ENCODE data around the gene BCAT1.

GRCh38 chr12:24821691-24822090 lies 127.2 kb downstream of the BCAT1 start:
- TF ChIP-seq, protein P1, sequence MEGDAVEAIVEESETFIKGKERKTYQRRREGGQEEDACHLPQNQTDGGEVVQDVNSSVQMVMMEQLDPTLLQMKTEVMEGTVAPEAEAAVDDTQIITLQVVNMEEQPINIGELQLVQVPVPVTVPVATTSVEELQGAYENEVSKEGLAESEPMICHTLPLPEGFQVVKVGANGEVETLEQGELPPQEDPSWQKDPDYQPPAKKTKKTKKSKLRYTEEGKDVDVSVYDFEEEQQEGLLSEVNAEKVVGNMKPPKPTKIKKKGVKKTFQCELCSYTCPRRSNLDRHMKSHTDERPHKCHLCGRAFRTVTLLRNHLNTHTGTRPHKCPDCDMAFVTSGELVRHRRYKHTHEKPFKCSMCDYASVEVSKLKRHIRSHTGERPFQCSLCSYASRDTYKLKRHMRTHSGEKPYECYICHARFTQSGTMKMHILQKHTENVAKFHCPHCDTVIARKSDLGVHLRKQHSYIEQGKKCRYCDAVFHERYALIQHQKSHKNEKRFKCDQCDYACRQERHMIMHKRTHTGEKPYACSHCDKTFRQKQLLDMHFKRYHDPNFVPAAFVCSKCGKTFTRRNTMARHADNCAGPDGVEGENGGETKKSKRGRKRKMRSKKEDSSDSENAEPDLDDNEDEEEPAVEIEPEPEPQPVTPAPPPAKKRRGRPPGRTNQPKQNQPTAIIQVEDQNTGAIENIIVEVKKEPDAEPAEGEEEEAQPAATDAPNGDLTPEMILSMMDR (IDR thresholded peaks at IDR 0.05; ENCODE audit: low read depth, low read length, poor library complexity, severe bottlenecking): no peak
- TF ChIP-seq EZH2phosphoT487 (IDR thresholded peaks at IDR 0.05; ENCODE audit: borderline replicate concordance, low read length): no peak

Data from DOHH2 (cell line).